BE2C (cell line): Measurements from ENCODE around the gene ARHGAP42.

Experiments
- DNase-seq: peaks from one replicate; pipeline ENCODE4 v3.0.0-alpha.2; 2020
- H3K27me3 ChIP-seq: fragments of 250-450 bp; sonication (Bioruptor Pico); 2 replicates; pipeline ENCODE4 v1.5.1; 2020; ENCODE audit warnings: mild to moderate bottlenecking
- H3K36me3 ChIP-seq: fragments of 250-450 bp; sonication (Bioruptor Pico); 2 replicates; pipeline ENCODE4 v1.5.1; 2020; ENCODE audit warnings: mild to moderate bottlenecking
- H3K4me1 ChIP-seq: fragments of 250-450 bp; sonication (Bioruptor Pico); 2 replicates; pipeline ENCODE4 v1.5.1; 2020
- H3K4me3 ChIP-seq: 2 replicates; pipeline ENCODE4 v1.5.1; 2011; ENCODE audit warnings: low read depth, low read length
- H3K9me3 ChIP-seq: fragments of 250-450 bp; sonication (Bioruptor Pico); 2 replicates; pipeline ENCODE4 v1.5.1; 2020
- TF ChIP-seq, protein P1 (sequence below): IDR thresholded peaks from 2 replicates; pipeline ENCODE4 v1.5.1; 2012; ENCODE audit warnings: mild to moderate bottlenecking, low read depth, low read length

ARHGAP42 gene

DNA sequence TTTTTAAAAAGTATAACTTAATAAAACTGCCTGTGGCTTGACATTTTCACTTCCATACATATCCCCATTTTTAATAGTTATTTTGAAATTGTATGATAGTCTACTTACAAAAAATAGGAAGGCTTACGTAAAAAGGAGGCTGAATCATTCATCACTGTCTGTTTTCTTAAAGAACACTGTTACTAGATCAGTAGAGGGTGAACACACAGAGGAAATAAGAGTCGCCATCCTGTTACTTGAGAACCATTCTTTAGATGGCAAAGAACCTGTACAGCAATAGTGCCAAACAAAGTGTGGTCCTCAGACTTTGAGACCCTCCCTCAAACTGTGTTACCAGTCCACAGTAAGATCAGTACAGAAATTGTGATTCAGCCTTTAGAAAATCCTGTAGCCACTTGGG lies 261.8 kb downstream of the ARHGAP42 start:
- no peaks in the 10 kb centered on the region for H3K4me1 ChIP-seq
- TF ChIP-seq, protein P1, sequence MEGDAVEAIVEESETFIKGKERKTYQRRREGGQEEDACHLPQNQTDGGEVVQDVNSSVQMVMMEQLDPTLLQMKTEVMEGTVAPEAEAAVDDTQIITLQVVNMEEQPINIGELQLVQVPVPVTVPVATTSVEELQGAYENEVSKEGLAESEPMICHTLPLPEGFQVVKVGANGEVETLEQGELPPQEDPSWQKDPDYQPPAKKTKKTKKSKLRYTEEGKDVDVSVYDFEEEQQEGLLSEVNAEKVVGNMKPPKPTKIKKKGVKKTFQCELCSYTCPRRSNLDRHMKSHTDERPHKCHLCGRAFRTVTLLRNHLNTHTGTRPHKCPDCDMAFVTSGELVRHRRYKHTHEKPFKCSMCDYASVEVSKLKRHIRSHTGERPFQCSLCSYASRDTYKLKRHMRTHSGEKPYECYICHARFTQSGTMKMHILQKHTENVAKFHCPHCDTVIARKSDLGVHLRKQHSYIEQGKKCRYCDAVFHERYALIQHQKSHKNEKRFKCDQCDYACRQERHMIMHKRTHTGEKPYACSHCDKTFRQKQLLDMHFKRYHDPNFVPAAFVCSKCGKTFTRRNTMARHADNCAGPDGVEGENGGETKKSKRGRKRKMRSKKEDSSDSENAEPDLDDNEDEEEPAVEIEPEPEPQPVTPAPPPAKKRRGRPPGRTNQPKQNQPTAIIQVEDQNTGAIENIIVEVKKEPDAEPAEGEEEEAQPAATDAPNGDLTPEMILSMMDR: no peak
- no peaks in the 10 kb centered on the region for H3K27me3 ChIP-seq
- no peaks in the 10 kb centered on the region for H3K36me3 ChIP-seq
- H3K9me3 ChIP-seq: no peaks in the 10 kb centered on the region
- no peak for DNase-seq
- no peak overlapping the region for H3K4me3 ChIP-seq

DNA sequence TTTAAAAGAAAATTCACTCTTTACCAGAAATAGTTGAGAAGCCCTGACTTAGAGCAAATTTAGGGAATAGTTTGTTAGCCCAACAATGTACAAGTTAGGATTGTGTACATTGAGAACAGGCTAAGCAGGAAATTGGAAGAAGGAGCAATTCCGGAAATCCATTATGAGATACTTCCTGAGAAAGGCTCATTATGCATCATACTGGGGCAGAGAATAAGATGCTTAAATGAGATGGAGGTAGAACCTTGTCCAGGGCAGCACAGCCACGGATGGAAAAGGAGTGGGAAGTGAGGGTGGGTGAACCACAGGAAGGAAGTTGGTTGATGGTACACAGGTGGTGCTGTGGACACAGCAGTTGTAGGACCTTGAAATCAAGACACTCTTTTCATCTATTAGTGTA lies 262.4 kb downstream of the ARHGAP42 start:
- no peaks in the 10 kb centered on the region for H3K27me3 ChIP-seq
- TF ChIP-seq, protein P1: no peak
- H3K4me1 ChIP-seq: no peaks in the 10 kb centered on the region
- no peak for DNase-seq
- no peaks in the 10 kb centered on the region for H3K36me3 ChIP-seq
- no peak overlapping the region for H3K4me3 ChIP-seq
- no peaks in the 10 kb centered on the region for H3K9me3 ChIP-seq

DNA sequence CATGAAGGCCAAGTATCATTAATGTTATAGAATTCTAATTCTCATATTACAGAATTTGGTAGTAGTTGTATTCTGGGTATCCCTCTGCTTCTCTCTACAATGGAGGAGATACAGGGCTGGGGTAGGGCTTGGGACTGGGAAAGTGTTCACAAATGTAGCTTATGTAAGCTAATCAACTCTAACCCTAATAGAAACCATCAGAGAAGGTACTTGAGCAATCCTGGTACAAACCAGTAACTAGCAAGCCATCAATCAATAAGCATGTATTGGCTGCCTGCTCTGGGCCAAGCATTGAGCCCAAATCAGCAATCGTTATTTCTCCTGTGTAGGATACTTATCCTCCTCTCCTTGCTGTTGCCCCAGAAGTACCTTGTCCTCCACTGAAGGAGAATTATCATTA lies 268.2 kb downstream of the ARHGAP42 start:
- H3K4me1 ChIP-seq: no peaks in the 10 kb centered on the region
- H3K27me3 ChIP-seq: no peaks in the 10 kb centered on the region
- TF ChIP-seq, protein P1: no peak

DNA sequence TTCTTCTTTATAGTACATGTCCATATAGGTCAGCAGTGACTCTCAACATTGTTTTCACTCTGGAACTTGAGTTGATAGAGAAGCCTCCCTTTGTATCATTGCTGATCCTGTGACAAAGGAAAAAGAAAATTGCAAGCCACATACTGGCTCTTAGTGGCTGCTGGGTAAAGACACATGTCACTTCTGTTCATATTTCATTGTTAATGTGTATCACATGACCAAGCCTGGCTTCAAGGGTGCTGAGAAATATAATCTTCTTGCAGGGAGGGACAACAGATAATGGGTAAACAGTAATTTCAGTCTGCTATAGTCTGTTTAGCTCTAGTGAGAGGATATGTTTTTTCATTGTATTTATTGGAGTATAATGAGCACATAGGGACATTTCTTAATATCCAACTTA lies 269.3 kb downstream of the ARHGAP42 start:
- no peak for DNase-seq
- Histone ChIP-seq H3K4me1 (no peaks in the 10 kb centered on the region), H3K4me3 (no peak overlapping the region), H3K27me3 (no peaks in the 10 kb centered on the region), H3K36me3 (no peaks in the 10 kb centered on the region), H3K9me3 (no peaks in the 10 kb centered on the region)
- TF ChIP-seq, protein P1: no peak

More for the DNA sequence above, 268.2 kb downstream of the ARHGAP42 start:
- H3K9me3 ChIP-seq: no peaks in the 10 kb centered on the region
- no peak for DNase-seq
- H3K4me3 ChIP-seq: no peak overlapping the region
- H3K36me3 ChIP-seq: no peaks in the 10 kb centered on the region

DNA sequence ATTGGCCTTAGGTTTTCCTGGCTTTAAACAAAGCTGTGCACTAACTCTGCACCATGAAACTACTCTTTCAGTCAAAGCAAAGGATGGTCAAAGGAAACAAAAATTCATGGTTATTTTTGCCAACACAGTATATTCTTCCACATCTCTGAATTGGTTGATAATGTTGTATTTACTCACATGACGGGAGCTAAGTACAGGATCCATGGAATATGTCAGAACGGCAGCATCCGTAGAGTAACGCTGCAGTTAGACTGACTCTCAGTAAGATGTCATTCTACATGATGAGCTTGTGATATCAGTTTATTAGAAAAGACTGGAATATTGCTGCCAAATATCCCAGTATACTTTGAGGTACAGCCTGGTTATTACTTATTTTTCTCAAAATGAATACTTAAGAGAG lies 270.4 kb downstream of the ARHGAP42 start:
- DNase-seq: no peak
- no peak overlapping the region for H3K4me3 ChIP-seq
- H3K27me3 ChIP-seq: no peaks in the 10 kb centered on the region
- peaks cover 3% of the 10 kb centered on the region for H3K36me3 ChIP-seq
- H3K9me3 ChIP-seq: no peaks in the 10 kb centered on the region
- no peaks in the 10 kb centered on the region for H3K4me1 ChIP-seq
- TF ChIP-seq, protein P1: no peak

DNA sequence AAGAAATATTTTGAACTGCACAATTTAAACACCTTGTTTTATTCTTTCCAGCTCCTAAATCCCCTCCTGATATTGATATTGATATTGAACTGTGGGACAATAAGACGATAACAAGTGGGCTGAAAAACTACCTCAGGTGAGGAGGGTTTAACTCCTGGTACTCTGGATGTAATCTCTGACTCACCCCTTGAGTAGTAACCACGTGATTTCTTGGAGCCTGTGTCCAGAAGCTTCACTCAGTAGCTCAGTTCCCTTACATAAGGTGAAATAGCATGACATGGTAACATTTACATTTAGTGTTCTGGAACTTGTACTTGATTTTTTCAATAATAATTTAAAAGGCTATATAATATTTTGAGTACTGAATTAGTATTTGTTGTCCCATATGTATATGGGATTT lies 274.5 kb downstream of the ARHGAP42 start:
- no peak for DNase-seq
- H3K4me1 ChIP-seq: no peaks in the 10 kb centered on the region
- H3K4me3 ChIP-seq: no peak overlapping the region
- peaks cover 3% of the 10 kb centered on the region for H3K36me3 ChIP-seq
- TF ChIP-seq, protein P1: no peak
- no peaks in the 10 kb centered on the region for H3K9me3 ChIP-seq
- H3K27me3 ChIP-seq: no peaks in the 10 kb centered on the region
